GM12878 (cell line): ENCODE data around the gene WTAP. TPM values are rescaled to one million over a fixed set of nuclear protein-coding genes. Genes with fewer than 3 reads are reported as not detected.

ENCODE experiments used
- ATAC-seq: fragments of 200-7000 bp; cut with Tn5 transposase; 3 replicates; pipeline ENCODE4 v1.9.1; 2020; ENCODE audit warnings: mild to moderate bottlenecking, moderate library complexity
- BruUV-seq: library from RNA; stranded (reverse); fragments of 400-500 nt; replicated peaks from 2 replicates; lab custom pipeline; 2021; lab: Mats Ljungman, UMichigan
- CTCF ChIA-PET: fragments of 300-600 bp; sonication (Branson Sonifier 250); formaldehyde crosslinking; extraction: SDS; loops from one replicate; lab custom pipeline; 2021; ENCODE audit warnings: inconsistent platforms; lab: Yijun Ruan, JAX
- POLR2A ChIA-PET: fragments of 350-600 bp; formaldehyde crosslinking; extraction: SDS; loops from one replicate; lab custom pipeline; 2021; ENCODE audit warnings: inconsistent platforms; lab: Charles Lee
- RAD21 ChIA-PET: fragments of 300-600 bp; sonication (Branson Sonifier 250); formaldehyde crosslinking; loops from one replicate; lab custom pipeline; 2023; ENCODE audit warnings: antibody characterized with exemption; ENCODE audit not compliant: unreplicated experiment; lab: Charles Lee
- SMC1A ChIA-PET: fragments of 300-600 bp; sonication (Branson Sonifier 250); formaldehyde crosslinking; loops from one replicate; lab custom pipeline; 2023; ENCODE audit not compliant: unreplicated experiment, uncharacterized antibody; lab: Charles Lee
- DNase-seq: peaks from one replicate; pipeline ENCODE4 v3.0.0-alpha.2; 2011; ENCODE audit warnings: low read depth, low spot score
- FAIRE-seq: peaks from 3 replicates; lab custom pipeline; 2011; peaks lifted over from hg19 to GRCh38; lab: Jason Lieb, UNC
- H2AFZ ChIP-seq: 2 replicates; pipeline ENCODE4 v1.6.0; 2011; ENCODE audit warnings: low read depth, low read length, control low read depth; ENCODE audit not compliant: control insufficient read depth
- H3K27ac ChIP-seq: 2 replicates; pipeline ENCODE4 v1.5.1; 2011; ENCODE audit warnings: control low read depth; ENCODE audit not compliant: control insufficient read depth, insufficient read depth
- H3K27me3 ChIP-seq, 2 experiments: replicated peaks in 1 of 2; 2 replicates each; pipeline versions ENCODE4 v1.6.0 to v1.6.1; 2011; ENCODE audit warnings: low read length in 1 of 2; ENCODE audit not compliant: control insufficient read depth in 2 of 2, insufficient read depth in 2 of 2
- H3K36me3 ChIP-seq, 2 experiments: 2 replicates each; pipeline ENCODE4 v1.5.1; 2011; ENCODE audit warnings: low read length in 1 of 2; ENCODE audit not compliant: control insufficient read depth in 2 of 2, insufficient read depth in 2 of 2
- H3K4me1 ChIP-seq: 2 replicates; pipeline ENCODE4 v1.6.1; 2011; ENCODE audit warnings: mild to moderate bottlenecking, low read length, moderate library complexity, mixed read lengths; ENCODE audit not compliant: control insufficient read depth, insufficient read depth
- H3K4me2 ChIP-seq: 2 replicates; pipeline ENCODE4 v1.6.0; 2011; ENCODE audit warnings: control low read depth; ENCODE audit not compliant: control insufficient read depth, insufficient read depth
- H3K4me3 ChIP-seq: fragments of 200-600 bp; sonication (generic); 2 replicates; pipeline ENCODE4 v1.5.1; 2016
- H3K79me2 ChIP-seq: 2 replicates; pipeline ENCODE4 v1.6.0; 2011; ENCODE audit warnings: low read length; ENCODE audit not compliant: control insufficient read depth, insufficient read depth
- H3K9ac ChIP-seq: 2 replicates; pipeline ENCODE4 v1.8.0; 2011; ENCODE audit warnings: low read length, control low read depth, mixed read lengths; ENCODE audit not compliant: control insufficient read depth, insufficient read depth
- H3K9me3 ChIP-seq: replicated peaks from 3 replicates; pipeline ENCODE4 v1.5.1; 2011; ENCODE audit warnings: mild to moderate bottlenecking, low read length; ENCODE audit not compliant: control insufficient read depth, insufficient read depth
- H4K20me1 ChIP-seq: 2 replicates; pipeline ENCODE4 v1.6.0; 2011; ENCODE audit not compliant: control insufficient read depth, insufficient read depth
- CHD1 ChIP-seq: IDR thresholded peaks from 2 replicates; pipeline ENCODE4 v1.6.1; 2012; ENCODE audit warnings: low read depth, low read length, improper control_type of control experiment
- ETV6 ChIP-seq, 2 experiments: fragments of 450-650 bp in 1 of 2; IDR thresholded peaks in 1 of 2; conservative IDR thresholded peaks in 1 of 2; 2 replicates each; pipeline ENCODE4 v1.6.1; 2014; ENCODE audit warnings: antibody characterized with exemption in 1 of 2, borderline replicate concordance in 1 of 2, low read depth in 1 of 2, mild to moderate bottlenecking in 1 of 2, moderate library complexity in 1 of 2
- FOXM1 ChIP-seq: IDR thresholded peaks from 2 replicates; pipeline ENCODE4 v1.6.1; 2012; ENCODE audit warnings: low read depth, mild to moderate bottlenecking, inconsistent platforms, low read length, moderate library complexity
- GATAD2B ChIP-seq: fragments of 450-650 bp; conservative IDR thresholded peaks from 2 replicates; pipeline ENCODE4 v1.6.1; 2017; ENCODE audit warnings: low read depth, mild to moderate bottlenecking, moderate library complexity
- JUND ChIP-seq: IDR thresholded peaks from 2 replicates; pipeline ENCODE4 v1.6.1; 2012; ENCODE audit warnings: low read depth, mild to moderate bottlenecking, low read length, improper control_type of control experiment, moderate library complexity
- MXI1 ChIP-seq: fragments of 150-350 bp; IDR thresholded peaks from 2 replicates; pipeline ENCODE4 v1.6.1; 2011; ENCODE audit warnings: low read depth, mild to moderate bottlenecking, inconsistent platforms, low read length, improper control_type of control experiment
- RCOR1 ChIP-seq: conservative IDR thresholded peaks from 2 replicates; pipeline ENCODE4 v1.6.1; 2012; ENCODE audit warnings: low read depth, low read length, improper control_type of control experiment
- SMAD5 ChIP-seq: IDR thresholded peaks from 2 replicates; pipeline ENCODE4 v1.6.1; 2016; ENCODE audit warnings: antibody characterized with exemption, low read depth
- SMARCA5 ChIP-seq: fragments of 450-650 bp; IDR thresholded peaks from 2 replicates; pipeline ENCODE4 v1.6.1; 2017; ENCODE audit warnings: mild to moderate bottlenecking
- ZNF384 ChIP-seq: IDR thresholded peaks from 2 replicates; pipeline ENCODE4 v1.6.1; 2012; ENCODE audit warnings: low read depth, mild to moderate bottlenecking, low read length, improper control_type of control experiment, borderline replicate concordance
- WGBS: methylation state at CpG from one replicate; pipeline ENCODE4 v1.1.6; 2016; ENCODE audit warnings: low lambda C conversion rate; ENCODE audit not compliant: insufficient replicate concordance, insufficient coverage; ENCODE audit errors: missing lambda C conversion rate; 5-methylcytosine and 5-hydroxymethylcytosine counted together
- in situ Hi-C: fragments of 300-500 bp; cut with MboI; formaldehyde crosslinking; loops from 9 replicates; pipeline ENCODE4 v1.14.3; 2018; ENCODE audit warnings: mixed read lengths
- intact Hi-C: fragments of 100-400 bp; cut with micrococcal nuclease; formaldehyde crosslinking; loops from one replicate; pipeline ENCODE4 v1.14.2; 2022; ENCODE audit not compliant: unreplicated experiment
- polyA plus RNA-seq, 11 experiments: library from polyadenylated mRNA; depleted of rRNA in 4 of 11; unstranded in 6 of 11; stranded (reverse) in 5 of 11; fragments of >200 nt; fragmentation: Nextera tagmentation in 4 of 11; fragmentation: Illumina TruSeq in 1 of 11; extraction: Ambion mirVana in 4 of 11; extraction: Trizol in 1 of 11; gene quantifications; 1 replicate in 1 of 11; 2 replicates in 10 of 11; pipeline versions ENCODE4 v1.2.1 to v1.2.3, GENCODE V29; 2011 to 2016; ENCODE audit warnings: inconsistent platforms in 2 of 11, missing spikeins in 2 of 11, low read depth in 1 of 11
- total RNA-seq, 4 experiments: library from RNA; depleted of rRNA in 3 of 4; stranded (reverse); fragments of >200 nt in 3 of 4; fragmentation: Illumina TruSeq in 1 of 4; extraction: Trizol in 1 of 4; gene quantifications; 2 replicates each; pipeline versions ENCODE4 v1.2.1 to v1.2.3, GENCODE V29; 2013 to 2021
- TF ChIP-seq, protein P1 (sequence below): fragments of 450-650 bp; IDR thresholded peaks from 2 replicates; pipeline ENCODE4 v1.6.1; 2017; ENCODE audit warnings: low read depth, mild to moderate bottlenecking, moderate library complexity
- TF ChIP-seq, protein P2 (sequence below): fragments of 450-650 bp; IDR thresholded peaks from 2 replicates; pipeline ENCODE4 v1.6.1; 2017; ENCODE audit warnings: mild to moderate bottlenecking, moderate library complexity
- TF ChIP-seq, protein P3 (sequence below): fragments of 450-650 bp; IDR thresholded peaks from 2 replicates; pipeline ENCODE4 v1.6.1; 2017; ENCODE audit warnings: mild to moderate bottlenecking

Gene WTAP
- total and polyA plus RNA-seq, 10 of the 15 experiments (the other 5 are each of a cell fraction or from before 2014, with no cell fraction given) = 38.7 to 132 (median 83.1) TPM

DNA sequence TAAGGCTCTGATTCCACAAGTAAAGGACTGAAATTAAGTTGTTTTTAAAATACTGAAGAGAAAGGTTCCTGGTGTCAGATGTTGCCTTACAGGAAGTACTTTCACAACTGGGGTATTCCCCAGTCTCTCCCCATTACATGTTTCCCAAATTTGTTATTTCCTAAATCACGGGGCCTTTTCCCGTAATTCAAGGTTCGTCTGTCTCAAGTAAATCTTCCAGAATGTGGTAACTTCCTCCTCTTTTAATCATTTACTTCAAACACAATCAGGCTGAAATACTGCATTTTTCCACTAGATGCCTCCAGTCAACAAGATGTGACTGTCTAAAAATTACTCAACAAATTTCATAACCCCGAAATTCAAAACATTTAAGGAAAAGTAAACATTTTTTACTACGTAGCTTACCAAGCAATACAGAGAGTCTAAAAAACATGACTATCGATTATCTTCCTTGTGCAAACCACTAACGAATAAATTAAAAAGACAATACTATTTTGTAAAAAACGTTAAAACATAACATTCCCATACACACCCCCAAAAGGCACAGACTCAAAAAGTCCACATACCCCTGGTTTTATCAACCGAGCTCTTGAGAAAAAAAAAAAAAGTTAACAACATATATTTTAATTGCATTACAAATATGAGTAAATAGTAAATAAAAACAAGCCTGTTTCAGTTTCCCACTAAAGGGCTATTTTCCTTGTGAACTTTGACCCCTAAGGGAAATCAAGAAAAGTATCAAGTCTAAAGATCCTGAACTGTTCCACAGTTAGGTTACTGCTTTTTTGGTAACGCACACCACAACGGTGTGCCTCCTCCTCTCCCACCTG is 36.0 kb upstream of the WTAP start (continued):
- no peak for TF ChIP-seq RCOR1
- TF ChIP-seq, all 136 proteins: peak for 17

DNA sequence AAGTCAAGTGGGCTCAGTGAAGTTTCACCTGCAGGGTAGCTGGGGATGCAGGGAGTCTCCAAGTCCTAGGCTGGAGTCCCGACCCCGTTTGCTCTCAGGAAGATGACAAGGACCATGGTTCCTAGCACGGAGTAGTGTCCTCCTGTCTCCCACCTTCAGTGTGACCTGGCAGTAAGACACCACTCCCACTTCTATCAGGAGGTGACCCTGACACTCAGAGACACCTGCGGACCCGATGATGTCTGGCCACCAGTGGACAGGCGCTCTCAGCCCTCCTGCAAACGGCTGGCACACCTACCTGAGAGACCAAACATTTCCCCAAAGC is 35.4 kb upstream of the WTAP start:
- ChIA-PET CTCF (interaction anchor here (0.7 to 5.8 kb wide), 28 partner anchors 10 to 276 kb away, joined by 3 to 46 read pairs (median 4); partner anchors contain the start of genes ACAT2, MRPL18, TCP1 and WTAP), RAD21 (interaction anchor here (0.8 to 3.2 kb wide), 11 partner anchors 29 to 276 kb away, joined by 3 to 13 read pairs (median 5); partner anchors contain the start of genes MRPL18, TCP1 and WTAP), SMC1A (interaction anchor here (0.6 to 3.4 kb wide), 21 partner anchors 10 to 842 kb away, joined by 3 to 18 read pairs (median 5); partner anchors contain the start of genes ACAT2, TCP1 and WTAP), POLR2A (interaction anchor here (0.5 to 3.3 kb wide), 5 partner anchors 33 to 98 kb away, joined by 3 to 16 read pairs (median 5); partner anchors contain the start of genes MRPL18 and WTAP)
- peak overlapping the region; percentile 16 for H2AFZ ChIP-seq
- no peak for DNase-seq
- peak overlapping the region; percentile 88; the same call in 1 of the 2 replicates for H3K27ac ChIP-seq
- peaks cover 10% of the 10 kb centered on the region for H3K4me1 ChIP-seq
- intact Hi-C loops = loop anchor here (1.0 to 10.0 kb wide), 6 partner anchors 35 to 413 kb away; partner anchors contain the start of genes ACAT2, TCP1 and WTAP
- peak overlapping the region; percentile 61 for H3K9ac ChIP-seq
- no peaks in the 10 kb centered on the region for H3K9me3 ChIP-seq
- peak overlapping the region; percentile 66 for H3K4me3 ChIP-seq
- no peaks in the 10 kb centered on the region for H4K20me1 ChIP-seq
- peaks cover 0 to 5% of the 10 kb centered on the region in 2 experiments; a peak in 1 of 4 replicates for H3K36me3 ChIP-seq
- H3K79me2 ChIP-seq = peaks cover 23% of the 10 kb centered on the region
- under 1% methylated on average over 7 of the region's 7 CpGs for WGBS
- no TSS peak for BruUV-seq
- in situ Hi-C loops = no loop called here
- no peak for FAIRE-seq
- peak; percentile 5 for ATAC-seq
- no peaks in the 10 kb centered on the region for H3K27me3 ChIP-seq
- H3K4me2 ChIP-seq = peak overlapping the region; percentile 82
- TF ChIP-seq JUND (no peak), SMAD5 (no peak), FOXM1 (no peak), ETV6 (conservative IDR thresholded peaks at IDR 0.05 in 1 of 2, IDR thresholded peaks at IDR 0.05 in 1 of 2; ENCODE audit: borderline replicate concordance in 1 of 2, low read depth in 1 of 2) (no peak), MXI1 (no peak), GATAD2B (no peak), CHD1 (no peak), ZNF384 (no peak), SMARCA5 (no peak)
- TF ChIP-seq, protein P1, sequence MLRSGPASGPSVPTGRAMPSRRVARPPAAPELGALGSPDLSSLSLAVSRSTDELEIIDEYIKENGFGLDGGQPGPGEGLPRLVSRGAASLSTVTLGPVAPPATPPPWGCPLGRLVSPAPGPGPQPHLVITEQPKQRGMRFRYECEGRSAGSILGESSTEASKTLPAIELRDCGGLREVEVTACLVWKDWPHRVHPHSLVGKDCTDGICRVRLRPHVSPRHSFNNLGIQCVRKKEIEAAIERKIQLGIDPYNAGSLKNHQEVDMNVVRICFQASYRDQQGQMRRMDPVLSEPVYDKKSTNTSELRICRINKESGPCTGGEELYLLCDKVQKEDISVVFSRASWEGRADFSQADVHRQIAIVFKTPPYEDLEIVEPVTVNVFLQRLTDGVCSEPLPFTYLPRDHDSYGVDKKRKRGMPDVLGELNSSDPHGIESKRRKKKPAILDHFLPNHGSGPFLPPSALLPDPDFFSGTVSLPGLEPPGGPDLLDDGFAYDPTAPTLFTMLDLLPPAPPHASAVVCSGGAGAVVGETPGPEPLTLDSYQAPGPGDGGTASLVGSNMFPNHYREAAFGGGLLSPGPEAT = no peak
- TF ChIP-seq, protein P2, sequence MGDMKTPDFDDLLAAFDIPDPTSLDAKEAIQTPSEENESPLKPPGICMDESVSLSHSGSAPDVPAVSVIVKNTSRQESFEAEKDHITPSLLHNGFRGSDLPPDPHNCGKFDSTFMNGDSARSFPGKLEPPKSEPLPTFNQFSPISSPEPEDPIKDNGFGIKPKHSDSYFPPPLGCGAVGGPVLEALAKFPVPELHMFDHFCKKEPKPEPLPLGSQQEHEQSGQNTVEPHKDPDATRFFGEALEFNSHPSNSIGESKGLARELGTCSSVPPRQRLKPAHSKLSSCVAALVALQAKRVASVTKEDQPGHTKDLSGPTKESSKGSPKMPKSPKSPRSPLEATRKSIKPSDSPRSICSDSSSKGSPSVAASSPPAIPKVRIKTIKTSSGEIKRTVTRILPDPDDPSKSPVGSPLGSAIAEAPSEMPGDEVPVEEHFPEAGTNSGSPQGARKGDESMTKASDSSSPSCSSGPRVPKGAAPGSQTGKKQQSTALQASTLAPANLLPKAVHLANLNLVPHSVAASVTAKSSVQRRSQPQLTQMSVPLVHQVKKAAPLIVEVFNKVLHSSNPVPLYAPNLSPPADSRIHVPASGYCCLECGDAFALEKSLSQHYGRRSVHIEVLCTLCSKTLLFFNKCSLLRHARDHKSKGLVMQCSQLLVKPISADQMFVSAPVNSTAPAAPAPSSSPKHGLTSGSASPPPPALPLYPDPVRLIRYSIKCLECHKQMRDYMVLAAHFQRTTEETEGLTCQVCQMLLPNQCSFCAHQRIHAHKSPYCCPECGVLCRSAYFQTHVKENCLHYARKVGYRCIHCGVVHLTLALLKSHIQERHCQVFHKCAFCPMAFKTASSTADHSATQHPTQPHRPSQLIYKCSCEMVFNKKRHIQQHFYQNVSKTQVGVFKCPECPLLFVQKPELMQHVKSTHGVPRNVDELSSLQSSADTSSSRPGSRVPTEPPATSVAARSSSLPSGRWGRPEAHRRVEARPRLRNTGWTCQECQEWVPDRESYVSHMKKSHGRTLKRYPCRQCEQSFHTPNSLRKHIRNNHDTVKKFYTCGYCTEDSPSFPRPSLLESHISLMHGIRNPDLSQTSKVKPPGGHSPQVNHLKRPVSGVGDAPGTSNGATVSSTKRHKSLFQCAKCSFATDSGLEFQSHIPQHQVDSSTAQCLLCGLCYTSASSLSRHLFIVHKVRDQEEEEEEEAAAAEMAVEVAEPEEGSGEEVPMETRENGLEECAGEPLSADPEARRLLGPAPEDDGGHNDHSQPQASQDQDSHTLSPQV = no peak
- TF ChIP-seq, protein P3, sequence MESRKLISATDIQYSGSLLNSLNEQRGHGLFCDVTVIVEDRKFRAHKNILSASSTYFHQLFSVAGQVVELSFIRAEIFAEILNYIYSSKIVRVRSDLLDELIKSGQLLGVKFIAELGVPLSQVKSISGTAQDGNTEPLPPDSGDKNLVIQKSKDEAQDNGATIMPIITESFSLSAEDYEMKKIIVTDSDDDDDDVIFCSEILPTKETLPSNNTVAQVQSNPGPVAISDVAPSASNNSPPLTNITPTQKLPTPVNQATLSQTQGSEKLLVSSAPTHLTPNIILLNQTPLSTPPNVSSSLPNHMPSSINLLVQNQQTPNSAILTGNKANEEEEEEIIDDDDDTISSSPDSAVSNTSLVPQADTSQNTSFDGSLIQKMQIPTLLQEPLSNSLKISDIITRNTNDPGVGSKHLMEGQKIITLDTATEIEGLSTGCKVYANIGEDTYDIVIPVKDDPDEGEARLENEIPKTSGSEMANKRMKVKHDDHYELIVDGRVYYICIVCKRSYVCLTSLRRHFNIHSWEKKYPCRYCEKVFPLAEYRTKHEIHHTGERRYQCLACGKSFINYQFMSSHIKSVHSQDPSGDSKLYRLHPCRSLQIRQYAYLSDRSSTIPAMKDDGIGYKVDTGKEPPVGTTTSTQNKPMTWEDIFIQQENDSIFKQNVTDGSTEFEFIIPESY = no peak
